ENCODE measurements around the gene GALNT13.

Gene GALNT13

GRCh38 chr2:154452471-154452870, 580.7 kb downstream of the GALNT13 start:
- Histone ChIP-seq H2AFZ (ENCODE audit: low read depth, low read length) (no peak overlapping the region), H3K4me1 (ENCODE audit: low read length) (peaks cover 10% of the 10 kb centered on the region), H3K4me2 (ENCODE audit: low read length) (peak overlapping the region; percentile 68), H3K27ac (ENCODE audit: low read length) (no peak overlapping the region), H3K36me3 (replicated peaks; ENCODE audit: low read depth, low read length) (no peaks in the 10 kb centered on the region), H3K9ac (ENCODE audit: low read length) (no peak overlapping the region), H4K20me1 (ENCODE audit: insufficient read depth, low read length) (no peaks in the 10 kb centered on the region), H3K27me3 (ENCODE audit: low read depth, low read length) (no peaks in the 10 kb centered on the region), H3K9me3 (ENCODE audit: insufficient read depth, low read length) (no peaks in the 10 kb centered on the region), H3K79me2 (ENCODE audit: low read length) (no peaks in the 10 kb centered on the region), H3K4me3 (ENCODE audit: low read length) (no peak overlapping the region)
- TF ChIP-seq CTCF (IDR thresholded peaks at IDR 0.05; ENCODE audit: low read depth, low read length) = no peak
- no peak for TF ChIP-seq EZH2phosphoT487 (IDR thresholded peaks at IDR 0.05; ENCODE audit: low read depth)

DNA sequence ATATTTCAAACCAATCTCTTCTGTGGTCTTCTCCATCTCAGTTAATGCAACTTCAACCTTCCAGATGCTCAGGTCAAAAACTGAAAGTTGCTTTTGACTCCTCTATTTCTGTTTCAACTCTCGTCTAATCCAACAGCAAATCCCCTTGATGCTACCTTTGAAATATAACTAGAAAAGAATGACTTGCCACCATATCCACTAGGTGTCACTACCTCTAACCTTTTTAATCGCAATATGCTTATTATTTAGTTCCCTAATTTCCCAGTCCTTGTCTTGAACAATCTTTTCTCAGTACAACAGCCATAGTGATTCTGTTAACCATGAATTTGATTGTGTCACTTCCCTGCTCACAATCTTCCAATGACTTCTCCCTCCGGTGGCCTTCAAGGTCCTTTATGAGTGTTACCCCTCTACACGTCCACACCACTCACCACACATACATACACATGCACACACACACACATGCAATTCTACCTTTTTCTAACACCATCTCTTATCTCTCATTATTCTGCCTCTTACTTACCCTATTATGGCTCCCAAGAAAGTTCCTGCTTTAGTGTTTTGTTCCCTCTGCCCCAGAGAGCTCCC, 581.3 kb downstream of the GALNT13 start:
- Histone ChIP-seq H3K27ac (ENCODE audit: low read length) (no peak overlapping the region), H4K20me1 (ENCODE audit: insufficient read depth, low read length) (no peaks in the 10 kb centered on the region), H3K4me2 (ENCODE audit: low read length) (peak overlapping the region; percentile 68), H3K9me3 (ENCODE audit: insufficient read depth, low read length) (no peaks in the 10 kb centered on the region), H3K27me3 (ENCODE audit: low read depth, low read length) (no peaks in the 10 kb centered on the region), H3K4me3 (ENCODE audit: low read length) (0 out of 2 replicates have a peak overlapping the region, but pooled peaks have one; percentile 25), H2AFZ (ENCODE audit: low read depth, low read length) (peak overlapping the region; percentile 77), H3K9ac (ENCODE audit: low read length) (no peak overlapping the region; the same call in 1 of the 2 replicates), H3K4me1 (ENCODE audit: low read length) (peaks cover 10% of the 10 kb centered on the region), H3K79me2 (ENCODE audit: low read length) (no peaks in the 10 kb centered on the region), H3K36me3 (replicated peaks; ENCODE audit: low read depth, low read length) (no peaks in the 10 kb centered on the region)
- TF ChIP-seq CTCF (IDR thresholded peaks at IDR 0.05; ENCODE audit: low read depth, low read length) (peak; percentile 73), EZH2phosphoT487 (IDR thresholded peaks at IDR 0.05; ENCODE audit: low read depth) (no peak)

- no peaks in the 10 kb centered on the region for H4K20me1 ChIP-seq (ENCODE audit: insufficient read depth, low read length)
- no peaks in the 10 kb centered on the region for H3K36me3 ChIP-seq (replicated peaks; ENCODE audit: low read depth, low read length)
- no peak overlapping the region for H3K4me2 ChIP-seq (ENCODE audit: low read length)
- no peaks in the 10 kb centered on the region for H3K79me2 ChIP-seq (ENCODE audit: low read length)
- TF ChIP-seq EZH2phosphoT487 (IDR thresholded peaks at IDR 0.05; ENCODE audit: low read depth) (no peak), CTCF (IDR thresholded peaks at IDR 0.05; ENCODE audit: low read depth, low read length) (no peak)
- no peaks in the 10 kb centered on the region for H3K9me3 ChIP-seq (ENCODE audit: insufficient read depth, low read length)
- H3K27ac ChIP-seq (ENCODE audit: low read length) = no peak overlapping the region
- no peak overlapping the region for H3K9ac ChIP-seq (ENCODE audit: low read length)
- H2AFZ ChIP-seq (ENCODE audit: low read depth, low read length) = no peak overlapping the region
- H3K4me1 ChIP-seq (ENCODE audit: low read length) = peaks cover 10% of the 10 kb centered on the region
- H3K27me3 ChIP-seq (ENCODE audit: low read depth, low read length) = no peaks in the 10 kb centered on the region
- H3K4me3 ChIP-seq (ENCODE audit: low read length) = no peak overlapping the region
Observed at GRCh38 chr2:154455166-154455565, 583.4 kb downstream of the GALNT13 start.

DNA sequence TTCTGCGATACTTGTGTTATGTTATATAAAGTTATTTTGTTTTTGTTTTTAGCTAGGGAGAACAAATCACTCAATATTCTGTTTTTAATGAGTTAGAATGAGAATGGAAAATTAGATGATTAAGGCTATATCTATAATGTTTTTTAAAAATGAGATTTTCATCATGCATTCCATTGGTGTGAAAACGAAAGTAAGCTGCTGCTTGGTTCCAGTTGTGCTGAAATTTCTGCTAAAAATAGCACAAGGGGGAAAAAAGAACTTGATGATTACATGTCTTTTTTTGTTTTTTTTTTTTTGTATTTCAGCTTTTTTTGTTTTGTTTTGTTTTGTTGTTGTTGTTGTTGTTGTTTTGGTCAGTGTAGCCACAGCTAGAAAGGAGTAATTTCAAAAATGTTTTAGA, 584.1 kb downstream of the GALNT13 start:
- Histone ChIP-seq H3K4me3 (ENCODE audit: low read length) (peak overlapping the region; percentile 19), H3K27me3 (ENCODE audit: low read depth, low read length) (no peaks in the 10 kb centered on the region), H2AFZ (ENCODE audit: low read depth, low read length) (no peak overlapping the region), H3K27ac (ENCODE audit: low read length) (no peak overlapping the region), H3K36me3 (replicated peaks; ENCODE audit: low read depth, low read length) (no peaks in the 10 kb centered on the region), H3K79me2 (ENCODE audit: low read length) (no peaks in the 10 kb centered on the region), H3K9me3 (ENCODE audit: insufficient read depth, low read length) (no peaks in the 10 kb centered on the region), H3K9ac (ENCODE audit: low read length) (no peak overlapping the region), H3K4me1 (ENCODE audit: low read length) (peaks cover 10% of the 10 kb centered on the region), H3K4me2 (ENCODE audit: low read length) (peak overlapping the region; percentile 26), H4K20me1 (ENCODE audit: insufficient read depth, low read length) (no peaks in the 10 kb centered on the region)
- TF ChIP-seq EZH2phosphoT487 (IDR thresholded peaks at IDR 0.05; ENCODE audit: low read depth) (no peak), CTCF (IDR thresholded peaks at IDR 0.05; ENCODE audit: low read depth, low read length) (no peak)

All from OCI-LY3 (cell line).